ENCODE results near the gene CELSR2. TPM values are rescaled to one million over a fixed set of nuclear protein-coding genes. Genes with fewer than 3 reads are reported as not detected.
A peak's percentile ranks its signal among the peaks of the same experiment; 100 is the strongest.

CELSR2 gene
- total RNA-seq, 1 experiment from 2014 or later: 6.9 TPM

- DNase-seq (ENCODE audit: unreplicated experiment): peak; percentile 42
- no TSS peak for BruUV-seq (replicated peaks)
- Mint-ChIP-seq H3K36me3 (ENCODE audit: insufficient read depth, unreplicated experiment) (peaks cover 11% of the 10 kb centered on the region), H3K27me3 (ENCODE audit: insufficient read depth, unreplicated experiment) (no peaks in the 10 kb centered on the region), H3K4me1 (ENCODE audit: insufficient read depth, unreplicated experiment) (peaks cover 10% of the 10 kb centered on the region), H3K27ac (ENCODE audit: low read depth, unreplicated experiment) (no peak overlapping the region), H3K4me3 (ENCODE audit: unreplicated experiment) (no peak overlapping the region), H3K9me3 (ENCODE audit: unreplicated experiment) (no peaks in the 10 kb centered on the region)
- ChIA-PET CTCF (interaction anchor here (0.5 to 1.5 kb wide), 5 partner anchors 16 to 227 kb away, joined by 3 to 5 read pairs (median 4); partner anchors contain the start of gene GPR61), POLR2A (interaction anchor here (0.6 kb wide), 2 partner anchors 18 to 117 kb away, joined by 3 read pairs; no protein-coding TSS in a partner anchor)
- TF ChIP-seq, protein P1, sequence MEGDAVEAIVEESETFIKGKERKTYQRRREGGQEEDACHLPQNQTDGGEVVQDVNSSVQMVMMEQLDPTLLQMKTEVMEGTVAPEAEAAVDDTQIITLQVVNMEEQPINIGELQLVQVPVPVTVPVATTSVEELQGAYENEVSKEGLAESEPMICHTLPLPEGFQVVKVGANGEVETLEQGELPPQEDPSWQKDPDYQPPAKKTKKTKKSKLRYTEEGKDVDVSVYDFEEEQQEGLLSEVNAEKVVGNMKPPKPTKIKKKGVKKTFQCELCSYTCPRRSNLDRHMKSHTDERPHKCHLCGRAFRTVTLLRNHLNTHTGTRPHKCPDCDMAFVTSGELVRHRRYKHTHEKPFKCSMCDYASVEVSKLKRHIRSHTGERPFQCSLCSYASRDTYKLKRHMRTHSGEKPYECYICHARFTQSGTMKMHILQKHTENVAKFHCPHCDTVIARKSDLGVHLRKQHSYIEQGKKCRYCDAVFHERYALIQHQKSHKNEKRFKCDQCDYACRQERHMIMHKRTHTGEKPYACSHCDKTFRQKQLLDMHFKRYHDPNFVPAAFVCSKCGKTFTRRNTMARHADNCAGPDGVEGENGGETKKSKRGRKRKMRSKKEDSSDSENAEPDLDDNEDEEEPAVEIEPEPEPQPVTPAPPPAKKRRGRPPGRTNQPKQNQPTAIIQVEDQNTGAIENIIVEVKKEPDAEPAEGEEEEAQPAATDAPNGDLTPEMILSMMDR (IDR thresholded peaks at IDR 0.05; ENCODE audit: unreplicated experiment): no peak
- intact Hi-C loops (cut with micrococcal nuclease): no loop called here
Measured at GRCh38 chr1:109312978-109313775, 63.8 kb downstream of the CELSR2 start.

GRCh38 chr1:109314795-109315194, 65.5 kb downstream of the CELSR2 start:
- TF ChIP-seq, protein P1 (IDR thresholded peaks at IDR 0.05; ENCODE audit: unreplicated experiment): no peak
- ChIA-PET POLR2A (no interaction called here), CTCF (no interaction called here)
- Mint-ChIP-seq H3K4me3 (ENCODE audit: unreplicated experiment) (no peak overlapping the region), H3K9me3 (ENCODE audit: unreplicated experiment) (no peaks in the 10 kb centered on the region), H3K27me3 (ENCODE audit: insufficient read depth, unreplicated experiment) (no peaks in the 10 kb centered on the region), H3K36me3 (ENCODE audit: insufficient read depth, unreplicated experiment) (peaks cover 11% of the 10 kb centered on the region), H3K4me1 (ENCODE audit: insufficient read depth, unreplicated experiment) (peaks cover 10% of the 10 kb centered on the region), H3K27ac (ENCODE audit: low read depth, unreplicated experiment) (no peak overlapping the region)
- intact Hi-C loops (cut with micrococcal nuclease): no loop called here
- no peak for DNase-seq (ENCODE audit: unreplicated experiment)
- BruUV-seq (replicated peaks): no TSS peak

- TF ChIP-seq, protein P1 (IDR thresholded peaks at IDR 0.05; ENCODE audit: unreplicated experiment): no peak
- H3K27me3 Mint-ChIP-seq (ENCODE audit: insufficient read depth, unreplicated experiment): no peaks in the 10 kb centered on the region
- no peak for DNase-seq (ENCODE audit: unreplicated experiment)
- no peaks in the 10 kb centered on the region for H3K9me3 Mint-ChIP-seq (ENCODE audit: unreplicated experiment)
- no TSS peak for BruUV-seq (replicated peaks)
- H3K4me3 Mint-ChIP-seq (ENCODE audit: unreplicated experiment): no peak overlapping the region
- ChIA-PET POLR2A (interaction anchor here (0.6 kb wide), 1 partner anchor 10 kb away, joined by 4 read pairs; no protein-coding TSS in a partner anchor), CTCF (interaction anchor here (0.5 to 0.7 kb wide), 2 partner anchors 10 to 46 kb away, joined by 3 to 4 read pairs; no protein-coding TSS in a partner anchor)
- peak overlapping the region; percentile 32 for H3K27ac Mint-ChIP-seq (ENCODE audit: low read depth, unreplicated experiment)
- H3K36me3 Mint-ChIP-seq (ENCODE audit: insufficient read depth, unreplicated experiment): peaks cover 11% of the 10 kb centered on the region
- intact Hi-C loops (cut with micrococcal nuclease): no loop called here
- peaks cover 10% of the 10 kb centered on the region for H3K4me1 Mint-ChIP-seq (ENCODE audit: insufficient read depth, unreplicated experiment)
Measured at GRCh38 chr1:109315288-109315687, 65.9 kb downstream of the CELSR2 start.

- H3K4me1 Mint-ChIP-seq (ENCODE audit: insufficient read depth, unreplicated experiment): peaks cover 10% of the 10 kb centered on the region
- no peaks in the 10 kb centered on the region for H3K27me3 Mint-ChIP-seq (ENCODE audit: insufficient read depth, unreplicated experiment)
- POLR2A ChIA-PET: interaction anchor here (0.7 kb wide), 1 partner anchor 349 kb away, joined by 3 read pairs; no protein-coding TSS in a partner anchor
- TF ChIP-seq, protein P1 (IDR thresholded peaks at IDR 0.05; ENCODE audit: unreplicated experiment): no peak
- no peak for DNase-seq (ENCODE audit: unreplicated experiment)
- H3K36me3 Mint-ChIP-seq (ENCODE audit: insufficient read depth, unreplicated experiment): peaks cover 11% of the 10 kb centered on the region
- intact Hi-C loops (cut with micrococcal nuclease): no loop called here
- H3K27ac Mint-ChIP-seq (ENCODE audit: low read depth, unreplicated experiment): no peak overlapping the region
- BruUV-seq (replicated peaks): no TSS peak
- no peaks in the 10 kb centered on the region for H3K9me3 Mint-ChIP-seq (ENCODE audit: unreplicated experiment)
- CTCF ChIA-PET: interaction anchor here (0.6 to 0.8 kb wide), 3 partner anchors 17 to 34 kb away, joined by 3 read pairs; partner anchors contain the start of gene PSRC1
- H3K4me3 Mint-ChIP-seq (ENCODE audit: unreplicated experiment): no peak overlapping the region
Measured at GRCh38 chr1:109316506-109316905, 67.2 kb downstream of the CELSR2 start.
